ACHN (cell line): ENCODE results near the gene RALA.

Experiments
- DNase-seq: peaks from one replicate; pipeline ENCODE4 v3.0.0-alpha.2; 2015
- in situ Hi-C: cut with HindIII; loops from 2 replicates; pipeline ENCODE4 v1.10.0; 2017; ENCODE audit warnings: low sequenced_read_pairs, low pct_ligation_motif_present, low pct_unique_long_range_greater_than_20kb

RALA gene

DNA sequence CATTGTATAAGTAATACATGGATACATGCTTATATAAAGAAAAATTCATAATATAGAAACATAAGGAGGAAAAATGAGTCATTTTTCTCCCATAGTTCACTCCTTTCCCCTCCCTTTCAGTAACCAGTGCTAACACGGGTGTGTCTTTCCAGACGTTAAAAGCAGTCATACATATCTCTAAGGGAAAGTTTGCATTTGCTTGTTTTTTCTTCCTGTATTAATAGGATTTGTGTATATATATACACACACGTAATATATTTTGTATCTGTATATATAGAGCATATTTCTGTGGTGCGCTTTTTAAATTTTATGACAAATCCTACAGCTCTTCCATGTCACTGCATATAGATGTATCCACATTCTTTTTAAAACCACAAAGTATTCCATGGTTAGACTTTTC, 78.8 kb downstream of the RALA start:
- no peak for DNase-seq
- in situ Hi-C loops: no loop called here

DNA sequence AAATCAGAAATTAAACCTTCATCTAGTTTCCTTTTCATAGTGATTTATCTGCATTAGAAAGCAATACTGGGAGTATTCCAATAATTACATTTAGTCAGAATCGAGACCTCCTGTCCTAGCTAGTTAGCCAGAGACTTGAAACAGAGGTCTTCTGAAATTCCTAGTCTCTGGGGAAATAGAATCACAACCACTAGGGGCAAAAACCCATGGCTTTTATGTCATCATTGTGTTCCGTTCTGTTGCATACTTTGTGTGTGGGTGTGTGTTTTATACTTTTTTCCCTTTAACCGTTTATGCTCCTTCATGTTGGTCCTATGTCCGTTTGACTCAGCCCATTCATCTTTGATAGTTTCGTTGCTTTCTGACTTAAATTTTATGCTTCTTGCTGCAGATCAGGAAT, 79.8 kb downstream of the RALA start:
- peak; percentile 17 for DNase-seq

DNA sequence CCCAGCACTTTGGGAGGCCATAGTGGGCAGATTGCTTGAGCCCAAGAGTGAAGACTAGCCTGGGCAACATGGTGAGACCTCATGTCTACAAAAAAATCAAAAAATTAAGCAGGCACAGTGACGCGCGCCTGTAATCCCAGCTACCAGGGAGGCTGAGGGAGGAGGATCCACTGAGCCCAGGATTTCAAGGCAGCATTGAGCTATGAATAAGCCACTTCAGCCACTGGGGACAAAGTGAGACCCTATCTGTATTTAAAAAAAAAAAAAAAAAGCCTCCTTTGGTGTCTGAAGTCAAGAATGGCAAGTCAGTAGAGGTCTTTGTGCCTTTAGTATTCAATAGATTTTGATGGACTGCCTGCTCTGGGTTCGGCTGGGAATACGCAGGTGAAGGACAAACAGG, 85.7 kb downstream of the RALA start:
- DNase-seq: no peak
- in situ Hi-C loops: no loop called here

More for the DNA sequence above, 79.8 kb downstream of the RALA start:
- in situ Hi-C loops: no loop called here

DNA sequence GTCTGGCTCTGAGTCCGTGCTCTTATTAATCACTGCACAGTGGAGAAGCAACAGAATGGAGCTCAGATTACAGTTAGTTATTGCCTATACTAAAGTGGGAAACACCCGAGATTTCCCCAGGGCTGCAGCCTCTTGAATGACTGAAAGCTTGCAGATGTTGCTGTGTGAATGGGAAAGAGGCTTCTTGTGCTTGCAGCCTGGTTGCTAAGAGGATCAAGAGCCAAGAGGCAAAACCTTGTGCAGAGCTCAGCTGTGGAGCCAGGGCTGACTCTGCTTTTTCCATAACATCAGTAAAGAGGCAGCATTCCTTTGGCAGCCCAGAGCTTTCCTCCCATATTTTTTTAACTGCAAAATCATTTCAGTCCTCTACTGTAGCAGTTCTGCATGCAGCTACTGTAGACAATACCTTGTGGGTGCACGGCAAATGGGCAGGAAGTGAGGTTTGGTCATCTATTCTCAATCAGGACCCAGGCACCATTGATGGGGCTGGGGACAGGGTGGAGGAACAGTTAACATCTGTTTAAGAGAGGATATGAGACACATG, 86.5 kb downstream of the RALA start:
- in situ Hi-C loops: no loop called here
- DNase-seq: no peak

DNA sequence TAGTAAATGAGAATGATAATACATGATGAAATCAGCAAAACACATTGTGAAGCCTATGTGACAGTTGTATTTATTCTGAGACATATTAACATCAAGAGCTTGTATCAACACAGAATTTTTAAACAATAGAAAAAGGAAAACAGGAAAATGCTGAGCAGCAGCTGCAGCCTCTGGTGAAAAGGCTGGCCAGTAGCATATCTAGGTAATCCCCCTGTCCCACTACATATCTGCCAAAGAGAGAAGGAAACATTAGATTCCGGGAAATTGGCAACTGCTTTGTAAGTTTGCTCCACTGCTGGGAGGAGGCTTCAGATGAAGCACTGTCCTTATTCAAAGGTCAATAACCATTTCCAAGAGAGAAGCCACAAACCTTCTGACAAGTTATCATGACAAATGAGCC, 89.4 kb downstream of the RALA start:
- no peak for DNase-seq

DNA sequence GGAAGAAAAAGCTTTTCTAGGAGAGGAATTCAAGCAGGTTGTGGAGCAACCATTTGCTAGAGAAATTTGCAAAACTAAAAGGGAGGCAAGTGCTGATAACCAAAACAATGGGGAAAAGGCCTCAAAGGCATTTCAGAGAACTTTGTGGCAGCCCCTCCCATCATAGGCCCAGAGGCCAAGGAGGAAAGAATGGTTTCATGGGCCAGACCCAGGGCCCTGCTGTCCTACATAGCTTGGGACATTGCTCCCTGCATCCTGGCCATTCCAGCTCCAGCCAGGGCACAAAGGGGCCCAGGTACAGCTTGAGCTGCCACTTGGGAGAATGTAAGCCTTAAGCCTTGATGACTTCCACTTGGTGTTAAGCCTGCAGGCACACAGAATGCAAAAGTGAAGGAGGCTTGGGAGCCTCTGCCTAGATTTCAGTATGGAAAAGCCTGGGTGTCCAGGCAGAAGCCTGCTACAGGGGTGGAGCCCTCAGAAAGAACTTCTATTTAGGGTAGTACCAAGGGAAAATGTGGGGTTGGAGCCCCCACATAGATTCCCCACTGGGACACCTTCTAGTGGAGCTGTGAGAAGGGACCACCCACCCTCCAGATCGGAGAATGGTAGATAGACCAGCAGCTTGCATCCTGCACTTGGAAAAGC, 91.2 kb downstream of the RALA start:
- no peak for DNase-seq
- in situ Hi-C loops: no loop called here

More for the DNA sequence above, 89.4 kb downstream of the RALA start:
- in situ Hi-C loops: no loop called here

DNA sequence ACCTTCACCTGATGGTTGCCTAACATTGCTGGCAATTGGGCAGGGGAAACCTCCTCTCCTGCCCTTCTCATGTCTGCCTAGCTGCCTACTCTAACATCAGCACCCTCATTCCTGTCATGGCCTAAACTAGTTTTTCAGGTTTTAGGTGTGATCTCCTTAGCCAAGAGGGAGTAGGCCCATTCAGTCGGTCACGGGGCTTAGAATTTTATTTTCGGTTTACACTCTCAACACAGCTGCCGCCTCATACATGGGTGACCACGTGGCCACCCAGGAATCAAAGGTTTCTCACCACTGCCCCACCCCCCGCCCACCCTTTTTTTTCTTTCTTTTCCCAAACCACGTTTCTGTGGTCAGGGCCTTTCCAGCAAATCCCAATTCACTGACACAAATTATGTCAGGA, 97.2 kb downstream of the RALA start:
- DNase-seq: no peak
- in situ Hi-C loops: no loop called here

DNA sequence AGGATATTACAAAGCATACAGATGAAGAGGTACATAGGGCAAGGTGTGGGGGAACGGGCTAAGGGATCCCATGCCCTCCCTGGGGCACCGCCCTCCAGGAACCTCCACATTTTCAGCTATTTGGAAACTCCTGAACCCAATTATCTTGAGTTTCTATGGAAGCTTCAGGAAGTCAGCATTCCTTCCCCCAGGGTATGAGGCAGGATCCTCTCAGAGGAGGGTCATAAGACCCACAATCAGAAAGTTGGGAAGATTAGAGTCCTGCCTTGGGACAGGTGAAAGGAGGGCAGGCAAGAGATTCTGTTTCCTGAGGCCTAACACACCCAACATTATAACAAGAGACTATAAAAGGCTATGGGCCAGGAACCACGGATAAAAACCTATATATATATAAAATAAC, 98.0 kb downstream of the RALA start:
- in situ Hi-C loops: no loop called here
- DNase-seq: no peak

DNA sequence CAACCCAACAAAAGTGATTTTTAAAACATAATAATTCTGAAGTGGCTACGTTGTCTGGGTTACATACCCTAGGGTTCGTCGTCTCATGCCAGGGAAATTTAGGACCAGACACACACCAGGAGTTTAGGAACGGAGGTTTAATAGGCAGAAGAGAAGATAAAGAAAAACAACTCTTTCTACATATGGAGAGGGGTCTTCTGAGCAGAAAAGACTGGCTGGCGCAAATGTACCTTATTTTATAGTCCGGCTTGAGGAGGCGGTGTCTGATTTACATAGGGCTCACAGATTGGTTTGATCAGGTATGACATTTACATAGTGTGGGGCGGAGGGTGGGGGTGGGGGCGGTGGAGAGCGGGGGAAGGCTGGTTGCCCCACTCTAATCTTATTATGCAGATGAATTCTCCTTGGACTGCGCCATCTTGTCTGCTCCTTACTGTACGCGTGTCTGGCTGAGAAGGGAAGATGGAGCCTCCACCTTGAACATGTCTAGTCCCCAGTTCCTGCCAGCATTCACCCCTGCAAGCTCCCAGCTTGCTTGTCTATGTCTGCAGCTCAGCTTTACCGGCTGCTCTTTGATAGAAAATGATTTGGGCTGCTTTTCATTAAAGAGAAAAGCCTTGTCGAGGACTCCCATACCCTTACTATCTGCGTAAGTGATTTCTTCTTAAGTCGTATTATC, 98.7 kb downstream of the RALA start:
- in situ Hi-C loops: no loop called here
- DNase-seq: no peak

DNA sequence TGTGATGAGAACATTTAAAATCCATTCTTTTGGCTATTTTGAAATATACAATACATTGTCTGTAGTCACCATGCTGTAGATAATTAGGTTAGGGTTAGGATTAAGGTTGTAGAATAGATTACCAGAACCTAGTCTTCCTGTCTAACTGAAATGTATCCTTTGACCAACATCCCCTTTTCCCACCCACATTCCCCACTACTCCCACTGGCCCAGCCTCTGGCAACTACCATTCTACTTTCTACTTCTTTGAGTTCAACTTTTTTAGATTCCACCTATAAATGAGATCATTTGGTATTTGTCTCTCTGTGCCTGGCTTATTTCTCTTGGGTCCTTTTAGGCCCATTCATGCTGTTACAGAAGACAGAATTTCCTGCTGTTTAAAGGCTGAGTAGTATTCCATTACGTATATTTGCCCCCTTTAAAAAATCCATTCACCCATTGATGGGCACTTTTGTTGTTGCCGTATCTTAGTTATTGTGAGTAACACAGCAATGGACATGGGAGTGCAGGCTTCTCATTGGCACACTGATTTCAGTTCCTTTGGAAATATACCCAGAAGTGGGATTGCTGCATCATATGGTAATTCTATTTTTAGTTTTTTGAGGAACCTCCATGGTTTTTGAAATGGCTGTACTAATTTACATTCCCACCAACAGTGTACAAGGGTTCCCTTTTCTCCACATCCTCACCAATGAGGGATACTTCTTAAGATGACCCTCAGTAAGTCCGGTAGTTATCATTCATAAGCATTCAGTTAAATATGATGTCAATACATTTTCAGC, 104.0 kb downstream of the RALA start:
- no peak for DNase-seq
- in situ Hi-C loops: no loop called here

DNA sequence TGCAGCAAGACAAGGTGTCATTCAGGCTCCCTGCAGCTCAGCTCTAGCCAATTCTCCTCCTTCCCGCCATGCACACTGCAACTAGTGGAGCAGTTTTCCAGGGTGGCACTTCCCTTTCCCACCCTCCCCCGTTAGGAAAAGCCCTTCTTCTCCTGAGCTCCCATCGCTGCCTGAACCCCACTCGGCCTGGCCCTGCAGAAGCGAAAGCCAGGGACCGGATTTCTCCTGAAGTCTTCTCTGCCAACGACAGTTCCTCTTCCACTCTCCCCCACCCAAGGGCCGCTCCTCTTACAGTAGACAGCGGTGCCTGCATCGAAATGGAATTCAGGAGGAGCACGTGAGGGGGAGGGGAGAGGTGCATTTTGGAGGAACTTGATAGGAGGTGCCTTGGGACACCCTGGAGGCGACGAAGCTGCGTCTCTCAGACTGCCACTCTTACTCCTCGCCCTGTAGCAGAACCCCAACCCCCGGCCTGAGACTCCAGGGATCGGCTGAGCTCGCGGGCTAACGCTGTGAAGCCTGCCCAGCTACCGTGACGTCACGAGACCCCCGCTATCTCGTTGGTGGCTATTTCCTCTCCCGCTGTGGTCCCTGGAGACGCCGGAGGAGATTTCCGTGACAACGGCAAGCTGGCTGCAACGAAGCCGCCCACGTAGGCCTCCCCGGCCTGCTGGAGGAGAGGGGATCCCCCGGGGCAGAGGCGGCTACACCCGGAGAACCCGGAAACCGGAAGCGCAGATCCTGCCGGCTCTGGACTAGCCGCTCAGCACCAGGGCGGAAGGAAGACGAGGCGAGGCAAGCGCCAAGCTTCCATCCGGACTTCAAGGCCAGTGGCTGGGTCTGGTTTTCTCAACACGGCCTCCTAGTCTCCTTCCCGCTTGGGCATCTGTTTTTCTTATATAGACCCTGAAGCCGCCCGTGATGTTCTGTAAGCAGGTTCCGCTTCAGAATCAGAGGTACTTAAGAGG, 109.7 kb downstream of the RALA start:
- peak; percentile 99 for DNase-seq
- in situ Hi-C loops: no loop called here

DNA sequence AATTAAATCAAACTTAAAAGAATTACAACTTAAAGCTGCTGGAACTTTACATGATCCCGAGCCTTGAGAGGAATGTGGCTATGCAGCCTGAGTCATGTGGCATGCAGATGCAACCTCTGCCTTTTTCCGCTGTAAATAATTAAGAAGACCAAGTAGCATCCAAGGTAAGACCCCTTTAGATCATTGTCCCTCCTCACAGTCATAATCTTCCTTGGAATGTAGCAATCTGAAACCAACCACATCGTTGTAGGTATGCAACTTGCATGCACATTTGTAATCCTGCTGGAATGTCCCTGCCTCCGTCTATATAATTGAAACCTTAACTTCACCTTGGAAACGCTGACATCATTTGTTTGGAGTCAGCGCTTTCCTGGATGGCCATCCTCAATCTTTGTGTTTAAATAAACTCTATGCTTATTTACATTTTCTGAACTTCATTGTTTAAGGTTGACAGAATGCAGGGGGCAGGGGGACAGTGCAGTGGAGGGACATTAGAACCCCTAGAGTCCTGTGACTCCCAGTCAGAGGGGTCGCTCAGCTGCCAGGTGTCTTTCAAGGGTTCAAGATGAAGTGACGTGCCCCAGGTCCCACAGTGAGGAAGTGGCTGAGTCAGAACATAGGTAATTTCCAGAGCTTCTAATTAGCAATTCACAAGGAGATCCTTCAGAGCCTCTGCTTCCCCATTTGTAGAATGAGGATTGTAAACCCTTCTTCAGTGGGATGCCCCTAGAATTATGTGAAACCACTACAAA, 110.7 kb downstream of the RALA start:
- peak; percentile 92 for DNase-seq

DNA sequence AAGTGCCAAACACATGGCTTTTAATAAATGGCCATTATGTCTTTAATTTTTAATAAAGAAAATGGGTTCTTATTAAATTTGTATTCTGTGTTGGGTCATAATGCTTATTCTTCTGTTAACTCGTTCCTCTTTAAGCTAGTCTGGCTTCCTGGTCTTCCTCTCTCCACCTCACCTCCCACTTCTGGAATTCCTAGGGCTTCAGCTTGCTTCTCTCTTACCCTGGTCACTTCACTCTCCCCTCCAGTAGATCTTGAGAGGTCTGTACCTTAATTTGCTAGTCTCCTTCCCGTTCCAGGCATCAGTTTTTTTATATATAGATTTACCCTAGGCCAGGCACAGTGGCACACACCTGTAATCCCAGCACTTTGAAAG, 111.2 kb downstream of the RALA start:
- peak; percentile 44 for DNase-seq
- in situ Hi-C loops: no loop called here

More for the DNA sequence above, 110.7 kb downstream of the RALA start:
- in situ Hi-C loops: no loop called here

DNA sequence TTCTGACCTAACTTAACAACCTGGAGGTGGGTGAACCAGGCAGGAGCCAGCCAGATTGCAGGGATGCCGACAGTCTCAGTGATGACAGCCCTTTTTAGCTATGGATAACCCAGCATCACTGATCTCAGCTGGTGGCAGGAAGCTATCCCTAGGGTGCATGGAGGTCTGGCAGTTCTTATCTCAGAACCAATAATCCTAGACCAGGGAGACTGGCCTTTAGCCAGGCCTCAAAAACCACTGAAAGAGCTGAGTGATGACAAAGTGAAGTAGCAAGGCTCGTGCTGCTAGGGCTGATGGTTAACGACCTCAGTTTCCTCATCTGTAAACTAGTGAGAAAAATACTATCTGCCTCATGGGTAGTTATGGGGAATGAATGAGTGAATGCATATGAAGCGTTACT, 112.5 kb downstream of the RALA start:
- in situ Hi-C loops: no loop called here

DNA sequence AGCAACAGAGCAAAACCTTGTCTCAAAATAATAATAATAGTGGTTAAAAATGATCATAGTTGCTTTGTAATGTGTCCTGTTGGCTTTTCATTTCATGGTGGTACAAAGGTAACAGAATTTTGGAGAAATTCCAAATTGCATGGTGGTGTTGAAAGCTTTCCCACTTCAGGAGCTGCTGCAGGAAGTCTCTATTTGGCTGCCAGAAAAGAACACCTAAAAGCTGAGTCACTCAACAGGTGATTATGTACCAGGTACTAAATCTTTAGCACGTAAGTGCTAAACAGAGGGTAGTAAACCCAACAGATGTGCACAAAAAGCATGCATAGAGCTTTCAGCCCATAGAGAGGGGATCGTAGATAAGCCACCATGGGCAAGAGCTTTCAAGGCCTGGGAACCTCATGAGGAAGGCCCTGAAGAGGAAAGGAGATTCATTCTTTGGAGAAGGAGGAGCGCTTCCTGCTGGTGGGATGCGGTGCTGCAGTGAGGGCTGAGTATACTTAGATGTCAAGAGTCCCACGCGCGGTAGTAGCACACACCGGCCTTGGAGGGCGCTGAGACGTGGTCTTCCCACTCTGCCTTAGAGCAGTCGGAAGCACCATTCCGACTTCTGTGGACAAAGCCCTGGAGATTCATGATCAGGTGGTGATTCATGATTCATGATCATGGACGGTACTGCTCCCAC, 118.7 kb downstream of the RALA start:
- in situ Hi-C loops: no loop called here

More for the DNA sequence above, 112.5 kb downstream of the RALA start:
- DNase-seq: peak; percentile 41

DNA sequence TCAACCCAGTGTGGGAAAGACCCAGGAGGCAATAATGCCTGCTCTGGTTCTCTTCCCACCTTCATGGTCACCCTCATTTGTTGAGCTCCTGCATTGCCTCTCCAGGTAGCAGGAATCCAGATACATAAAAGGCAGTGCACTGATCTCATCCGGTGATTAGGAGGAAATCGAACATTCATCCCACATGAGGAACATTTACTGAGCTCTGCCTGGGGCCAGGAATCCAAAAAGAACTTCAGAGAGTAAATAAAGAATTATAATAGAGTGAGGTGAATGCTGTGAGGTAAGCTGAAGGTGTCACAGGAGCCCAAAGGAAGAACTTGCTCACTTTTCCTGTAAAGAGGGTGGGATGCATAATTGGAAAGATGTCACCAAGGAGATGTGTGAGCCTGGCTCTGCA, 121.2 kb downstream of the RALA start:
- DNase-seq: no peak
- in situ Hi-C loops: no loop called here

More for the DNA sequence above, 118.7 kb downstream of the RALA start:
- peak; percentile 53 for DNase-seq

DNA sequence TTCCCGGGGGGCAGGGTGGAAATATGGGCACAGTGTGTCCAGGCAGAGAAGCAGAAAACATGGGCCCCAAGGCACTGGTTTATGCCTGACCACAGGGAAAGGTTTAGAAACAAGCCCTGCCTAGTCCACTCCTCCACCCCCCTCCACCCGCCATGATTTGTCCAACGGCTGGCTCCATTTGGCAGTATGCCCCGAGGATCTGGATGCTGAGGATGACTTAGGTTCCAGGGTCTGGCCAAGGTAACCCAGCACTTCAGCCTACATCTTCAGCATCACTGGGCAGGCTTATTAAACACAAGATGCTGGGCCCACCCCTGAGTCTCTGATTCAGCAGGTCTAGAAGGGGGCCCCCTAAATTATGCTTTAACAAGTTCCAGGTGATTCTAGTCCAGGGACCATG, 121.9 kb downstream of the RALA start:
- in situ Hi-C loops: no loop called here

More for the DNA sequence above, 121.9 kb downstream of the RALA start:
- no peak for DNase-seq
